ENCODE data around the gene MYCBP2. TPM values are rescaled to one million over a fixed set of nuclear protein-coding genes. Genes with fewer than 3 reads are reported as not detected.

The MYCBP2 gene
- total RNA-seq, 2 experiments from 2014 or later: 97.5 to 101 TPM

- no peak for TF ChIP-seq CTCF (IDR thresholded peaks at IDR 0.05)
- Mint-ChIP-seq H3K4me1 (ENCODE audit: low read depth) (peaks cover 9% of the 10 kb centered on the region), H3K4me3 (no peak overlapping the region), H3K27ac (no peak overlapping the region), H3K36me3 (ENCODE audit: low read depth) (peaks cover 30% of the 10 kb centered on the region), H3K9me3 (no peaks in the 10 kb centered on the region), H3K27me3 (no peaks in the 10 kb centered on the region)
- POLR2A ChIA-PET: no interaction called here
- ATAC-seq (no peak), DNase-seq (no peak)
- CTCF ChIA-PET: no interaction called here
- intact Hi-C loops (cut with micrococcal nuclease): no loop called here
These were observed 87.6 kb downstream of the MYCBP2 start for GRCh38 chr13:77239312-77239711.

GRCh38 chr13:77235456-77236022 lies 91.4 kb downstream of the MYCBP2 start:
- intact Hi-C loops (cut with micrococcal nuclease): no loop called here
- Mint-ChIP-seq H3K27ac (peak overlapping the region; percentile 3), H3K9me3 (no peaks in the 10 kb centered on the region), H3K4me1 (ENCODE audit: low read depth) (peaks cover 18% of the 10 kb centered on the region), H3K27me3 (no peaks in the 10 kb centered on the region), H3K4me3 (no peak overlapping the region), H3K36me3 (ENCODE audit: low read depth) (peaks cover 28% of the 10 kb centered on the region)
- no peak for DNase-seq
- ATAC-seq: no peak
- CTCF ChIA-PET: interaction anchor here (1.3 kb wide), 1 partner anchor 90 kb away, joined by 3 read pairs; no protein-coding TSS in a partner anchor
- no peak for TF ChIP-seq CTCF (IDR thresholded peaks at IDR 0.05)
- POLR2A ChIA-PET: interaction anchor here (1.2 kb wide), 1 partner anchor 94 kb away, joined by 3 read pairs; no protein-coding TSS in a partner anchor

GRCh38 chr13:77233159-77233558 lies 93.7 kb downstream of the MYCBP2 start:
- Mint-ChIP-seq H3K27ac (no peak overlapping the region), H3K9me3 (no peaks in the 10 kb centered on the region), H3K4me1 (ENCODE audit: low read depth) (peaks cover 21% of the 10 kb centered on the region), H3K4me3 (no peak overlapping the region), H3K27me3 (no peaks in the 10 kb centered on the region), H3K36me3 (ENCODE audit: low read depth) (peaks cover 20% of the 10 kb centered on the region)
- POLR2A ChIA-PET: interaction anchor here (1.4 kb wide), 1 partner anchor 94 kb away, joined by 4 read pairs; the partner anchor contains the start of gene MYCBP2
- intact Hi-C loops (cut with micrococcal nuclease): no loop called here
- DNase-seq: no peak
- ATAC-seq: no peak
- CTCF ChIA-PET: no interaction called here
- TF ChIP-seq CTCF (IDR thresholded peaks at IDR 0.05): no peak

- DNase-seq: peak; percentile 52
- H3K27me3 Mint-ChIP-seq: no peaks in the 10 kb centered on the region
- ChIA-PET POLR2A (no interaction called here), CTCF (no interaction called here)
- H3K4me3 Mint-ChIP-seq: no peak overlapping the region
- TF ChIP-seq CTCF (IDR thresholded peaks at IDR 0.05): no peak
- intact Hi-C loops (cut with micrococcal nuclease): no loop called here
- H3K27ac Mint-ChIP-seq: peak overlapping the region; percentile 62
- peak; percentile 79 for ATAC-seq
- H3K9me3 Mint-ChIP-seq: peaks cover 2% of the 10 kb centered on the region
- H3K36me3 Mint-ChIP-seq (ENCODE audit: low read depth): peaks cover 20% of the 10 kb centered on the region
- H3K4me1 Mint-ChIP-seq (ENCODE audit: low read depth): peaks cover 19% of the 10 kb centered on the region
These were observed 96.3 kb downstream of the MYCBP2 start for GRCh38 chr13:77230560-77230959.

- Mint-ChIP-seq H3K36me3 (ENCODE audit: low read depth) (peaks cover 34% of the 10 kb centered on the region), H3K27ac (peak overlapping the region; percentile 45), H3K9me3 (peaks cover 2% of the 10 kb centered on the region), H3K4me1 (ENCODE audit: low read depth) (peaks cover 30% of the 10 kb centered on the region), H3K4me3 (no peak overlapping the region), H3K27me3 (no peaks in the 10 kb centered on the region)
- intact Hi-C loops (cut with micrococcal nuclease): no loop called here
- POLR2A ChIA-PET: no interaction called here
- no peak for TF ChIP-seq CTCF (IDR thresholded peaks at IDR 0.05)
- no peak for ATAC-seq
- DNase-seq: no peak
- CTCF ChIA-PET: interaction anchor here (0.6 kb wide), 1 partner anchor 200 kb away, joined by 3 read pairs; no protein-coding TSS in a partner anchor
These were observed 100.9 kb downstream of the MYCBP2 start for GRCh38 chr13:77225946-77226345.

All from activated CD8-positive, alpha-beta T cell treated with anti-CD3 and anti-CD28 coated beads for 36 hours (primary cell).